ENCODE data around the gene HIP1R. TPM values are rescaled to one million over a fixed set of nuclear protein-coding genes. Genes with fewer than 3 reads are reported as not detected.
A peak's percentile ranks its signal among the peaks of the same experiment; 100 is the strongest.

The HIP1R gene
- total and polyA plus RNA-seq, 2 of the 13 experiments (the other 11 are each of a cell fraction or from before 2014, with no cell fraction given) = 18.4 to 25.5 TPM

DNA sequence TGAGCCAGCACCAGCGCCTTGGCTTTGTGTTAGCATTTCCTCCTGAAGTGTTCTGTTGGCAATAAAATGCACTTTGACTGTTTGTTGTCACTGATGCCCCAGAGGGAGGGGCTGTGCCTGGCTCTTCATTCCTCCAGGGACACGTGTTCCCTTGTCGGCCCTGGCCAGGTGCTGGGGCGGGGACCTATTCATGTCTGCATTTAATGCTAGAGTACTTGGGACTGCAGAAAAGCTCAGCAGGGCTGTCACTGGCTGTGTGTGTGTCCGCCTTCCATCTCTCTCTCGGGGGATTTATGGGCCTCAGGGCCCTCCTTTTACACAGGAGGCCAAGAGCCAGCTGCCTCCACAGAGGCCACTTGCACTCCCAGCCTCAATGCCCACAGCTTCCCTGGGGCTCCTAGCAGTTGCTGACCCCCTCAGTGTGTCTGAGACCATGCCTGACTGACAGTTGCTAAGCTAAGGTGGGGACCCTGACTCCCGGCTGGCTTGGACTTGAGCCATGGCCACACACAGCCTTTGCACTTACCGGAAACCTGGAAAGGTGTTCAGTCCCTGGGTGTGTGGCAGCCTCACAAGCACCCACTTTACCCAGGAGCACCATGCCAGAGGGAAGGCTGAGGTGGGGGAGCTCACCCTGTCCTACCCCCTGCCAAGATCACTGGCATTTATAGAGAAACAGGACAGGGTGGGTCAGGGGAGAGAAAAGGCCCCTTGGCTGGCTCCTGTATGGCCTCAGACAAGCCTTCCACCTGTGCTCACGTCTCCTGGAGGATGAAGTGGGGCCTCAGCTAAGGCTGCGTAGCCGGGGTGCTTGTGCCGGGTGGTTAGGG, 27.8 kb downstream of the HIP1R start (continued):
- TF ChIP-seq, protein P1, sequence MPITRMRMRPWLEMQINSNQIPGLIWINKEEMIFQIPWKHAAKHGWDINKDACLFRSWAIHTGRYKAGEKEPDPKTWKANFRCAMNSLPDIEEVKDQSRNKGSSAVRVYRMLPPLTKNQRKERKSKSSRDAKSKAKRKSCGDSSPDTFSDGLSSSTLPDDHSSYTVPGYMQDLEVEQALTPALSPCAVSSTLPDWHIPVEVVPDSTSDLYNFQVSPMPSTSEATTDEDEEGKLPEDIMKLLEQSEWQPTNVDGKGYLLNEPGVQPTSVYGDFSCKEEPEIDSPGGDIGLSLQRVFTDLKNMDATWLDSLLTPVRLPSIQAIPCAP (CRISPR knock-in tag; IDR thresholded peaks at IDR 0.05; ENCODE audit: low read depth) = no peak
- no peak for TF ChIP-seq RXRA (CRISPR knock-in tag; IDR thresholded peaks at IDR 0.05)
- TF ChIP-seq MAF1 (CRISPR knock-in tag; IDR thresholded peaks at IDR 0.05; ENCODE audit: borderline replicate concordance) = no peak
- TF ChIP-seq, protein P2, sequence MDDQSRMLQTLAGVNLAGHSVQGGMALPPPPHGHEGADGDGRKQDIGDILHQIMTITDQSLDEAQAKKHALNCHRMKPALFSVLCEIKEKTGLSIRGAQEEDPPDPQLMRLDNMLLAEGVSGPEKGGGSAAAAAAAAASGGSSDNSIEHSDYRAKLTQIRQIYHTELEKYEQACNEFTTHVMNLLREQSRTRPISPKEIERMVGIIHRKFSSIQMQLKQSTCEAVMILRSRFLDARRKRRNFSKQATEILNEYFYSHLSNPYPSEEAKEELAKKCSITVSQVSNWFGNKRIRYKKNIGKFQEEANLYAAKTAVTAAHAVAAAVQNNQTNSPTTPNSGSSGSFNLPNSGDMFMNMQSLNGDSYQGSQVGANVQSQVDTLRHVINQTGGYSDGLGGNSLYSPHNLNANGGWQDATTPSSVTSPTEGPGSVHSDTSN (CRISPR knock-in tag; IDR thresholded peaks at IDR 0.05; ENCODE audit: borderline replicate concordance) = no peak
- TF ChIP-seq CEBPB (IDR thresholded peaks at IDR 0.05; ENCODE audit: borderline replicate concordance, low read depth, low read length) = no peak
- peak; percentile 82 for TF ChIP-seq ARNTL (CRISPR knock-in tag; IDR thresholded peaks at IDR 0.05)
- TF ChIP-seq TEAD3 (CRISPR knock-in tag; optimal IDR thresholded peaks at IDR 0.05; ENCODE audit: borderline replicate concordance) = peak; percentile 79
- TF ChIP-seq U2AF2 (IDR thresholded peaks at IDR 0.05; ENCODE audit: low read depth, low read length) = no peak
- no peak for TF ChIP-seq CHD2 (IDR thresholded peaks at IDR 0.05; ENCODE audit: low read depth, low read length)
- TF ChIP-seq SP5 (CRISPR knock-in tag; IDR thresholded peaks at IDR 0.05; ENCODE audit: borderline replicate concordance, low read depth) = peak; percentile 65; the same call in 1 of the 2 replicates
- no peak for TF ChIP-seq ZNF20 (CRISPR knock-in tag; IDR thresholded peaks at IDR 0.05)
- TF ChIP-seq, protein P3, sequence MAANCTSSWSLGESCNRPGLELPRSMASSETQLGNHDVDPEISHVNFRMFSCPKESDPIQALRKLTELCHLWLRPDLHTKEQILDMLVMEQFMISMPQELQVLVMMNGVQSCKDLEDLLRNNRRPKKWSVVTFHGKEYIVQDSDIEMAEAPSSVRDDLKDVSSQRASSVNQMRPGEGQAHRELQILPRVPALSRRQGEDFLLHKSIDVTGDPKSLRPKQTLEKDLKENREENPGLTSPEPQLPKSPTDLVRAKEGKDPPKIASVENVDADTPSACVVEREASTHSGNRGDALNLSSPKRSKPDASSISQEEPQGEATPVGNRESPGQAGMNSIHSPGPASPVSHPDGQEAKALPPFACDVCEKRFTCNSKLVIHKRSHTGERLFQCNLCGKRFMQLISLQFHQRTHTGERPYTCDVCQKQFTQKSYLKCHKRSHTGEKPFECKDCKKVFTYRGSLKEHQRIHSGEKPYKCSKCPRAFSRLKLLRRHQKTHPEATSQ (CRISPR knock-in tag; IDR thresholded peaks at IDR 0.05; ENCODE audit: borderline replicate concordance) = no peak
- no peak for TF ChIP-seq ZNF891 (CRISPR knock-in tag; IDR thresholded peaks at IDR 0.05)
- TF ChIP-seq, protein P4, sequence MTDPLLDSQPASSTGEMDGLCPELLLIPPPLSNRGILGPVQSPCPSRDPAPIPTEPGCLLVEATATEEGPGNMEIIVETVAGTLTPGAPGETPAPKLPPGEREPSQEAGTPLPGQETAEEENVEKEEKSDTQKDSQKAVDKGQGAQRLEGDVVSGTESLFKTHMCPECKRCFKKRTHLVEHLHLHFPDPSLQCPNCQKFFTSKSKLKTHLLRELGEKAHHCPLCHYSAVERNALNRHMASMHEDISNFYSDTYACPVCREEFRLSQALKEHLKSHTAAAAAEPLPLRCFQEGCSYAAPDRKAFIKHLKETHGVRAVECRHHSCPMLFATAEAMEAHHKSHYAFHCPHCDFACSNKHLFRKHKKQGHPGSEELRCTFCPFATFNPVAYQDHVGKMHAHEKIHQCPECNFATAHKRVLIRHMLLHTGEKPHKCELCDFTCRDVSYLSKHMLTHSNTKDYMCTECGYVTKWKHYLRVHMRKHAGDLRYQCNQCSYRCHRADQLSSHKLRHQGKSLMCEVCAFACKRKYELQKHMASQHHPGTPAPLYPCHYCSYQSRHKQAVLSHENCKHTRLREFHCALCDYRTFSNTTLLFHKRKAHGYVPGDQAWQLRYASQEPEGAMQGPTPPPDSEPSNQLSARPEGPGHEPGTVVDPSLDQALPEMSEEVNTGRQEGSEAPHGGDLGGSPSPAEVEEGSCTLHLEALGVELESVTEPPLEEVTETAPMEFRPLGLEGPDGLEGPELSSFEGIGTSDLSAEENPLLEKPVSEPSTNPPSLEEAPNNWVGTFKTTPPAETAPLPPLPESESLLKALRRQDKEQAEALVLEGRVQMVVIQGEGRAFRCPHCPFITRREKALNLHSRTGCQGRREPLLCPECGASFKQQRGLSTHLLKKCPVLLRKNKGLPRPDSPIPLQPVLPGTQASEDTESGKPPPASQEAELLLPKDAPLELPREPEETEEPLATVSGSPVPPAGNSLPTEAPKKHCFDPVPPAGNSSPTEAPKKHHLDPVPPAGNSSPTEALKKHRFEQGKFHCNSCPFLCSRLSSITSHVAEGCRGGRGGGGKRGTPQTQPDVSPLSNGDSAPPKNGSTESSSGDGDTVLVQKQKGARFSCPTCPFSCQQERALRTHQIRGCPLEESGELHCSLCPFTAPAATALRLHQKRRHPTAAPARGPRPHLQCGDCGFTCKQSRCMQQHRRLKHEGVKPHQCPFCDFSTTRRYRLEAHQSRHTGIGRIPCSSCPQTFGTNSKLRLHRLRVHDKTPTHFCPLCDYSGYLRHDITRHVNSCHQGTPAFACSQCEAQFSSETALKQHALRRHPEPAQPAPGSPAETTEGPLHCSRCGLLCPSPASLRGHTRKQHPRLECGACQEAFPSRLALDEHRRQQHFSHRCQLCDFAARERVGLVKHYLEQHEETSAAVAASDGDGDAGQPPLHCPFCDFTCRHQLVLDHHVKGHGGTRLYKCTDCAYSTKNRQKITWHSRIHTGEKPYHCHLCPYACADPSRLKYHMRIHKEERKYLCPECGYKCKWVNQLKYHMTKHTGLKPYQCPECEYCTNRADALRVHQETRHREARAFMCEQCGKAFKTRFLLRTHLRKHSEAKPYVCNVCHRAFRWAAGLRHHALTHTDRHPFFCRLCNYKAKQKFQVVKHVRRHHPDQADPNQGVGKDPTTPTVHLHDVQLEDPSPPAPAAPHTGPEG (CRISPR knock-in tag; IDR thresholded peaks at IDR 0.05) = no peak
- no peak for TF ChIP-seq ZNF605 (CRISPR knock-in tag; IDR thresholded peaks at IDR 0.05)
- no peak for TF ChIP-seq ZNF33A (CRISPR knock-in tag; IDR thresholded peaks at IDR 0.05; ENCODE audit: borderline replicate concordance)
- TF ChIP-seq DNMT1 (CRISPR knock-in tag; IDR thresholded peaks at IDR 0.05) = no peak
- TF ChIP-seq ZNF446 (CRISPR knock-in tag; IDR thresholded peaks at IDR 0.05) = no peak
- TF ChIP-seq, protein P5, sequence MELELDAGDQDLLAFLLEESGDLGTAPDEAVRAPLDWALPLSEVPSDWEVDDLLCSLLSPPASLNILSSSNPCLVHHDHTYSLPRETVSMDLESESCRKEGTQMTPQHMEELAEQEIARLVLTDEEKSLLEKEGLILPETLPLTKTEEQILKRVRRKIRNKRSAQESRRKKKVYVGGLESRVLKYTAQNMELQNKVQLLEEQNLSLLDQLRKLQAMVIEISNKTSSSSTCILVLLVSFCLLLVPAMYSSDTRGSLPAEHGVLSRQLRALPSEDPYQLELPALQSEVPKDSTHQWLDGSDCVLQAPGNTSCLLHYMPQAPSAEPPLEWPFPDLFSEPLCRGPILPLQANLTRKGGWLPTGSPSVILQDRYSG (CRISPR knock-in tag; IDR thresholded peaks at IDR 0.05) = no peak
- no peak for TF ChIP-seq ZNF232 (CRISPR knock-in tag; IDR thresholded peaks at IDR 0.05; ENCODE audit: borderline replicate concordance)

Measured in HepG2 (cell line).